Neuronal stem cell (in vitro differentiated cells): ENCODE results near the gene VSTM2L.

Experiments used
- DNase-seq: peaks from one replicate; pipeline ENCODE4 v3.0.0-alpha.2; 2013; ENCODE audit warnings: low spot score
- H2AFZ ChIP-seq: one replicate; pipeline ENCODE4 v1.6.1; 2013; ENCODE audit warnings: mild to moderate bottlenecking, low read length, inconsistent platforms
- H2AK5ac ChIP-seq: 2 replicates; pipeline ENCODE4 v1.6.1; 2013; ENCODE audit warnings: low read depth, mild to moderate bottlenecking, inconsistent platforms, low read length, moderate library complexity, mixed read lengths
- H2BK120ac ChIP-seq: 2 replicates; pipeline ENCODE4 v1.6.1; 2013; ENCODE audit warnings: low read depth, mild to moderate bottlenecking, inconsistent platforms, low read length, moderate library complexity, mixed read lengths
- H2BK12ac ChIP-seq: one replicate; pipeline ENCODE4 v1.6.1; 2013; ENCODE audit warnings: low read length, inconsistent platforms
- H2BK15ac ChIP-seq: 2 replicates; pipeline ENCODE4 v1.6.1; 2013; ENCODE audit warnings: mild to moderate bottlenecking, low read length, inconsistent platforms, mixed read lengths
- H2BK5ac ChIP-seq: one replicate; pipeline ENCODE4 v1.6.1; 2013; ENCODE audit warnings: inconsistent platforms, mild to moderate bottlenecking, low read length, moderate library complexity
- H3K14ac ChIP-seq: one replicate; pipeline ENCODE4 v1.6.1; 2013; ENCODE audit warnings: low read length, inconsistent platforms
- H3K18ac ChIP-seq: 2 replicates; pipeline ENCODE4 v1.6.1; 2013; ENCODE audit warnings: low read length, inconsistent platforms
- H3K23ac ChIP-seq: 2 replicates; pipeline ENCODE4 v1.6.1; 2013; ENCODE audit warnings: low read depth, mild to moderate bottlenecking, mixed read lengths, low read length, inconsistent platforms; ENCODE audit not compliant: poor library complexity
- H3K27ac ChIP-seq: replicated peaks from 3 replicates; pipeline ENCODE4 v1.5.1; 2013; ENCODE audit warnings: low read length, inconsistent platforms
- H3K27me3 ChIP-seq, 3 experiments: 2 replicates each; pipeline ENCODE4 v1.6.1; 2013; ENCODE audit warnings: low read length in 3 of 3, mild to moderate bottlenecking in 2 of 3, inconsistent platforms in 1 of 3, low read depth in 1 of 3, mixed read lengths in 1 of 3, moderate library complexity in 1 of 3; ENCODE audit not compliant: control insufficient read depth in 3 of 3, insufficient read depth in 3 of 3
- H3K36me3 ChIP-seq, 2 donors: replicated peaks in 1 of 2; 2 replicates each; pipeline ENCODE4 v1.6.1; 2013; ENCODE audit warnings: low read length in 2 of 2; ENCODE audit not compliant: control insufficient read depth in 2 of 2, insufficient read depth in 2 of 2
- H3K4ac ChIP-seq: 2 replicates; pipeline ENCODE4 v1.6.1; 2013; ENCODE audit warnings: inconsistent platforms, mild to moderate bottlenecking, low read length, moderate library complexity
- H3K4me1 ChIP-seq, 2 donors: 1 replicate in 1 of 2; 2 replicates in 1 of 2; pipeline ENCODE4 v1.6.1; 2013; ENCODE audit warnings: low read length in 2 of 2, low read depth in 1 of 2; ENCODE audit not compliant: control insufficient read depth in 2 of 2, insufficient read depth in 1 of 2
- H3K4me2 ChIP-seq: one replicate; pipeline ENCODE4 v1.6.1; 2013; ENCODE audit warnings: mild to moderate bottlenecking, low read length, inconsistent platforms; ENCODE audit not compliant: insufficient read depth, poor library complexity, severe bottlenecking
- H3K4me3 ChIP-seq, 2 donors: 2 replicates each; pipeline ENCODE4 v1.5.1; 2013; ENCODE audit warnings: low read length in 2 of 2, mild to moderate bottlenecking in 2 of 2, inconsistent platforms in 1 of 2, moderate library complexity in 1 of 2
- H3K79me1 ChIP-seq: one replicate; pipeline ENCODE4 v1.6.1; 2013; ENCODE audit warnings: low read depth, mild to moderate bottlenecking, inconsistent platforms, low read length, moderate library complexity
- H3K9ac ChIP-seq: one replicate; pipeline ENCODE4 v1.6.1; 2013; ENCODE audit warnings: mild to moderate bottlenecking, low read depth, low read length, inconsistent platforms; ENCODE audit not compliant: poor library complexity
- H3K9me3 ChIP-seq, 2 donors: replicated peaks in 1 of 2; 2 replicates each; pipeline versions ENCODE3 to v1.6.1; 2013; ENCODE audit warnings: low read length in 2 of 2, mild to moderate bottlenecking in 2 of 2, inconsistent platforms in 1 of 2, low read depth in 1 of 2, mixed read lengths in 1 of 2, moderate library complexity in 1 of 2; ENCODE audit not compliant: control insufficient read depth in 2 of 2, insufficient read depth in 1 of 2
- H4K8ac ChIP-seq: one replicate; pipeline ENCODE4 v1.6.1; 2013; ENCODE audit warnings: low read depth, mild to moderate bottlenecking, inconsistent platforms, low read length, moderate library complexity
- H4K91ac ChIP-seq: one replicate; pipeline ENCODE4 v1.6.1; 2013; ENCODE audit warnings: low read length, low read depth, mild to moderate bottlenecking, inconsistent platforms; ENCODE audit not compliant: poor library complexity
- WGBS, 2 donors: extraction: QIAGEN DNeasy Blood & Tissue Kit; methylation state at CpG; one replicate each; pipeline ENCODE4 v1.1.7; 2013; ENCODE audit warnings: missing lambda C conversion rate in 2 of 2, mixed read lengths in 1 of 2; ENCODE audit not compliant: insufficient read length in 2 of 2, insufficient replicate concordance in 1 of 2; ENCODE audit errors: extremely low coverage in 2 of 2; 5-methylcytosine and 5-hydroxymethylcytosine counted together

VSTM2L gene

GRCh38 chr20:37921341-37921929 is 18.5 kb downstream of the VSTM2L start:
- no CpG with 5 or more reads among the region's 6 CpGs for WGBS, 2 donors
- H3K4me1 ChIP-seq, result peaks cover 0 to 14% of the 10 kb centered on the region in 2 donors
- peak overlapping the region; percentile 39 for H3K18ac ChIP-seq
- no peak overlapping the region for H3K4me3 ChIP-seq
- H3K79me1 ChIP-seq, result peaks cover 1% of the 10 kb centered on the region
- no peak overlapping the region for H2BK15ac ChIP-seq
- H4K91ac ChIP-seq, result no peak overlapping the region
- no peaks in the 10 kb centered on the region for H3K36me3 ChIP-seq
- no peaks in the 10 kb centered on the region for H3K9me3 ChIP-seq
- no peak for DNase-seq
- H3K27me3 ChIP-seq, result no peaks in the 10 kb centered on the region
- no peak overlapping the region for H2BK5ac ChIP-seq
- no peak overlapping the region for H2AFZ ChIP-seq
- no peak overlapping the region for H3K4ac ChIP-seq
- H3K4me2 ChIP-seq, result no peak overlapping the region
- no peak overlapping the region for H3K27ac ChIP-seq
- H3K14ac ChIP-seq, result no peak overlapping the region
- no peak overlapping the region for H3K23ac ChIP-seq
- no peak overlapping the region for H2BK120ac ChIP-seq
- H4K8ac ChIP-seq, result no peak overlapping the region
- no peak overlapping the region for H2BK12ac ChIP-seq
- H3K9ac ChIP-seq, result no peak overlapping the region
- no peak overlapping the region for H2AK5ac ChIP-seq

DNA sequence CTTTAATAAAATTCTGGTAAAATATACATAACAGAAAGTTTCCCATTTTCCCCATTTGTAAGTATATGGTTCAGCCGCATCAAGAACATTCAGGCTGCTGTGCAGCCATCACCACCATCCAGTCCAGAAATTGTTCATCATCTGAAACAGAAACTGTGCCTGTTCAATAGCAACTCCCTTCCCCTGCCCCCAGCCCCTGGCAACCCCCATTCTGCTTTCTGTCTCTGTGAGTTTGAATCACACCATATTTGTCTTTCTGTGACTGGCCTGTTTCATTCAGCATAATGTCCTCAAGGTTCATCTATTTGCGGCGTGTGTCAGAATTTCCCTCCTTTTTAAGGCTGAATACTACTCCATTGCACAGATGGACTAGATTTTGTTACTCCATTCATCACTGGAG is 19.1 kb downstream of the VSTM2L start:
- peaks cover 0 to 13% of the 10 kb centered on the region in 2 donors for H3K4me1 ChIP-seq
- H3K4me3 ChIP-seq, result no peak overlapping the region
- no peak overlapping the region for H3K18ac ChIP-seq
- peaks cover 1% of the 10 kb centered on the region for H3K79me1 ChIP-seq
- H2AFZ ChIP-seq, result no peak overlapping the region
- no peak overlapping the region for H3K27ac ChIP-seq
- no CpG with 5 or more reads among the region's 3 CpGs for WGBS, 2 donors
- H3K4me2 ChIP-seq, result no peak overlapping the region
- no peak overlapping the region for H2BK5ac ChIP-seq
- no peak overlapping the region for H3K4ac ChIP-seq
- no peak overlapping the region for H2BK12ac ChIP-seq
- no peaks in the 10 kb centered on the region for H3K9me3 ChIP-seq
- no peak for DNase-seq
- H4K91ac ChIP-seq, result no peak overlapping the region
- H3K9ac ChIP-seq, result no peak overlapping the region
- H4K8ac ChIP-seq, result no peak overlapping the region
- peak overlapping the region; percentile 50 for H2BK15ac ChIP-seq
- H3K14ac ChIP-seq, result no peak overlapping the region
- no peak overlapping the region for H2AK5ac ChIP-seq
- H3K36me3 ChIP-seq, result no peaks in the 10 kb centered on the region
- H3K27me3 ChIP-seq, result no peaks in the 10 kb centered on the region
- H3K23ac ChIP-seq, result no peak overlapping the region
- H2BK120ac ChIP-seq, result no peak overlapping the region

DNA sequence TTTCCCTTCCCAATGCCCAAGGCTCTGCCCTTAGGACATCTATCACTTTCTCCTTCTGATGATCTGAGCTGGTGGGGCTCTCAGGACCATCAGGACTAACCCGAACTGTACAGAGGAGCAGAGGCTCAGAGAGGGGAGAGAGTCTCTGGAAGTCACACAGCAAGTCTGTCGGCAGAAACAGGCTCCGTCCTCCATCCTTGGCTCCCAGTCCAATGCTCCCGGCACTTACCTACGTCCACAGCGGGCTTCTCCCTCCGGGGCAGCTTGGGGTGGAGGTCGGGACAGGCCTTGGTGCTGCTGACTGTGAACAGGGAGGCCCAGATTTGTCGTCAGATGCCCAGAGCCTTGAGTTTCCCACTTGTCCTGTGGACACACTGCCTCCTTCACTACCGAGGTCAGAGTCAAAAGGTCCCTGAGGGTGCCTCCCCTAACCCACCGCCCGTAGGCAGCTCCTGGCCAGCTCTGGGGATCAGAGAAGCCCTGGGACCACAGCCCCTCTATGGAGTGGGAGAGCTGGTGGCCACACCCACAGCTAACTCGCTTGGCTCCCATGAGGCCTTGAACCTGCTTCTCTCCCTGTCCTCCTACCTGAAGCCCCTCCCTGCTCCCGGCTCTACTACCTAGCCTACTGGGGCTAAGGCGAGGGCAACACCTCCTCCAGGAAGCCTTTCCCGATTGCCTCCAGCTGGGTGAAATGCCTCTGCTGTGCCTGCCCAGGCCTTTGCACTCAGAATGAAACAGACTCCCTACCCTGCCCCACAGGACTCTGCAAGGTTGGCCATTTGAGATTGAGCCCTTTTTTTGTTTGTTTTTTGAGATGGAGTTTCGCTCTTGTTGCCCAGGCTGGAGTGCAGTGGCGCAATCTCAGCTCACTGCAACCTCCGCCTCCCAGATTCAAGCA is 22.6 kb downstream of the VSTM2L start:
- WGBS, 2 donors, result no CpG with 5 or more reads among the region's 19 CpGs
- Histone ChIP-seq H3K36me3 (no peaks in the 10 kb centered on the region), H2BK5ac (no peak overlapping the region), H2AFZ (no peak overlapping the region), H3K9me3 (no peaks in the 10 kb centered on the region), H3K4ac (no peak overlapping the region), H3K27ac (no peak overlapping the region), H2AK5ac (no peak overlapping the region), H2BK120ac (no peak overlapping the region), H3K18ac (peak overlapping the region; percentile 0), H2BK15ac (no peak overlapping the region), H3K14ac (no peak overlapping the region), H3K4me3 (no peak overlapping the region), H3K4me1 (no peaks in the 10 kb centered on the region), H3K23ac (no peak overlapping the region), H3K79me1 (no peaks in the 10 kb centered on the region), H4K91ac (no peak overlapping the region), H3K27me3 (peaks cover 0 to 2% (median 0%) of the 10 kb centered on the region in 3 experiments), H4K8ac (no peak overlapping the region), H3K9ac (no peak overlapping the region), H2BK12ac (no peak overlapping the region), H3K4me2 (no peak overlapping the region)
- DNase-seq, result no peak

DNA sequence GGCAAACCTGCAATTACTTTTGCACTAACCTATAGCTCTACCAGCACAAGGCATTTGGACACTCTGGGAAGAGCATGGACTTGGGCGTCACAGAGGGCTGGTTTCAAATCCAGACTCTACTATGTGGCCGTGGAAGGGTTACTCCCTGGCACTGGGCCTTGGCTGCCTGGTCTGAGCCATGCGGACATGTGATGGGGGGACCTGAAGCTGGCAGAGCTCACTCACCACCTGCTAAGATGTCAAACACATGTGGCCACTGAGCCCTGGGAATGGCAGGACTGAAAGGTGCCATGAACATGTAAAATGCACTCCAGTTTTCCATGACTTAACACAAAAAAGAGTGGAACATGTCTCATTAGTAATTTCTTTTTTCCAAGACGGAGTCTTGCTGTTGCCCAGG is 23.7 kb downstream of the VSTM2L start:
- Histone ChIP-seq H3K36me3 (no peaks in the 10 kb centered on the region), H2BK12ac (no peak overlapping the region), H3K27me3 (peaks cover 0 to 2% (median 0%) of the 10 kb centered on the region in 3 experiments), H3K23ac (no peak overlapping the region), H2AFZ (no peak overlapping the region), H3K4me3 (no peak overlapping the region), H3K4me2 (no peak overlapping the region), H3K27ac (no peak overlapping the region), H2BK5ac (no peak overlapping the region), H4K8ac (no peak overlapping the region), H3K4me1 (peaks cover 0 to 4% of the 10 kb centered on the region in 2 donors), H3K18ac (no peak overlapping the region), H2AK5ac (no peak overlapping the region), H3K79me1 (no peaks in the 10 kb centered on the region), H3K4ac (no peak overlapping the region), H2BK120ac (no peak overlapping the region), H2BK15ac (no peak overlapping the region), H4K91ac (no peak overlapping the region), H3K9me3 (no peaks in the 10 kb centered on the region), H3K14ac (no peak overlapping the region), H3K9ac (no peak overlapping the region)
- DNase-seq, result no peak
- no CpG with 5 or more reads among the region's 4 CpGs for WGBS, 2 donors
